OCI-LY7 (cell line): Measurements from ENCODE around the gene VAPB. TPM values are rescaled to one million over a fixed set of nuclear protein-coding genes. Genes with fewer than 3 reads are reported as not detected.

Experiments used
- BruUV-seq: library from RNA; stranded (reverse); fragments of 400-500 nt; replicated peaks from 2 replicates; lab custom pipeline; 2021; lab: Mats Ljungman, UMichigan
- CTCF ChIA-PET: fragments of 300-600 bp; sonication (Branson Sonifier 250); formaldehyde crosslinking; loops from one replicate; lab custom pipeline; 2022; ENCODE audit warnings: antibody characterized with exemption; ENCODE audit not compliant: unreplicated experiment; lab: Charles Lee
- POLR2A ChIA-PET: fragments of 300-600 bp; sonication (Branson Sonifier 250); formaldehyde crosslinking; loops from one replicate; lab custom pipeline; 2022; ENCODE audit warnings: antibody characterized with exemption; lab: Charles Lee
- DNase-seq: peaks from one replicate; pipeline ENCODE4 v3.0.0-alpha.2; 2015; ENCODE audit warnings: low spot score
- H2AFZ ChIP-seq: fragments of 200-600 bp; sonication (generic), shearing (Covaris generic); 2 replicates; pipeline ENCODE4 v1.6.1; 2014; ENCODE audit warnings: mild to moderate bottlenecking, antibody characterized with exemption, low read length, moderate library complexity
- H3K27ac ChIP-seq: fragments of 200-600 bp; sonication (generic); 2 replicates; pipeline ENCODE4 v1.5.1; 2014; ENCODE audit warnings: mixed run types, low read depth, mild to moderate bottlenecking, moderate library complexity, low read length, inconsistent platforms; ENCODE audit not compliant: poor library complexity, severe bottlenecking
- H3K36me3 ChIP-seq: fragments of 200-600 bp; sonication (generic); 2 replicates; pipeline ENCODE4 v1.6.1; 2014; ENCODE audit warnings: mild to moderate bottlenecking, antibody characterized with exemption, low read length, moderate library complexity, mixed read lengths; ENCODE audit not compliant: insufficient read depth
- H3K4me1 ChIP-seq: fragments of 200-600 bp; sonication (generic); 2 replicates; pipeline ENCODE4 v1.5.1; 2014; ENCODE audit warnings: mild to moderate bottlenecking, low read length; ENCODE audit not compliant: insufficient read depth, poor library complexity, severe bottlenecking
- H3K4me2 ChIP-seq: fragments of 200-600 bp; sonication (generic); 2 replicates; pipeline ENCODE4 v1.6.1; 2014; ENCODE audit warnings: mild to moderate bottlenecking, low read length
- H3K4me3 ChIP-seq: fragments of 200-600 bp; sonication (generic); 2 replicates; pipeline ENCODE4 v1.5.1; 2014; ENCODE audit warnings: mild to moderate bottlenecking, low read depth, low read length; ENCODE audit not compliant: poor library complexity, severe bottlenecking
- H3K79me2 ChIP-seq: fragments of 200-600 bp; sonication (generic); 2 replicates; pipeline ENCODE4 v1.6.1; 2016; ENCODE audit warnings: low read depth, mild to moderate bottlenecking, low read length, moderate library complexity, mixed read lengths; ENCODE audit not compliant: insufficient read depth
- H3K9me2 ChIP-seq: fragments of 200-600 bp; sonication (generic); 2 replicates; pipeline ENCODE4 v1.6.1; 2016; ENCODE audit warnings: mild to moderate bottlenecking, low read length, mixed read lengths; ENCODE audit not compliant: insufficient read depth
- H3K9me3 ChIP-seq: fragments of 200-600 bp; sonication (generic); 2 replicates; pipeline ENCODE4 v1.6.1; 2014; ENCODE audit warnings: mild to moderate bottlenecking, mixed run types, low read length, mixed read lengths
- H4K20me1 ChIP-seq: fragments of 200-600 bp; sonication (generic); 2 replicates; pipeline ENCODE4 v1.6.1; 2014; ENCODE audit warnings: mild to moderate bottlenecking, antibody characterized with exemption, low read length, moderate library complexity, mixed read lengths; ENCODE audit not compliant: insufficient read depth
- EZH2phosphoT487 ChIP-seq: fragments of 200-600 bp; sonication (generic); IDR thresholded peaks from 2 replicates; pipeline ENCODE4 v1.6.1; 2018; ENCODE audit warnings: low read depth, borderline replicate concordance, mild to moderate bottlenecking, mixed run types, antibody characterized with exemption, low read length, moderate library complexity, mixed read lengths
- intact Hi-C: fragments of 100-400 bp; cut with micrococcal nuclease; formaldehyde crosslinking; loops from one replicate; pipeline ENCODE4 v1.10.0; 2022; ENCODE audit not compliant: unreplicated experiment
- total RNA-seq, 2 experiments: library from RNA; depleted of rRNA in 1 of 2; stranded (reverse); fragments of >200 nt in 1 of 2; shearing (Covaris generic) in 1 of 2; gene quantifications; 2 replicates each; pipeline ENCODE4 v1.2.3, GENCODE V29; 2014 to 2022
- TF ChIP-seq, protein P1 (sequence below): fragments of 200-600 bp; sonication (generic); conservative IDR thresholded peaks from 2 replicates; pipeline ENCODE4 v1.5.1; 2014; ENCODE audit warnings: mild to moderate bottlenecking, antibody characterized with exemption, low read length, moderate library complexity, mixed read lengths

Gene VAPB
- total RNA-seq, 2 experiments from 2014 or later = 13.3 to 43.2 TPM

- Histone ChIP-seq H3K36me3 (peaks cover 89% of the 10 kb centered on the region), H3K4me3 (no peak overlapping the region), H2AFZ (no peak overlapping the region), H3K79me2 (peaks cover 91% of the 10 kb centered on the region), H4K20me1 (no peaks in the 10 kb centered on the region), H3K27ac (no peak overlapping the region), H3K9me2 (no peaks in the 10 kb centered on the region), H3K4me2 (no peak overlapping the region), H3K4me1 (peaks cover 6% of the 10 kb centered on the region), H3K9me3 (no peaks in the 10 kb centered on the region)
- BruUV-seq = no TSS peak
- DNase-seq = no peak
- intact Hi-C loops = no loop called here
- CTCF ChIA-PET = no interaction called here
- no peak for TF ChIP-seq EZH2phosphoT487
- TF ChIP-seq, protein P1, sequence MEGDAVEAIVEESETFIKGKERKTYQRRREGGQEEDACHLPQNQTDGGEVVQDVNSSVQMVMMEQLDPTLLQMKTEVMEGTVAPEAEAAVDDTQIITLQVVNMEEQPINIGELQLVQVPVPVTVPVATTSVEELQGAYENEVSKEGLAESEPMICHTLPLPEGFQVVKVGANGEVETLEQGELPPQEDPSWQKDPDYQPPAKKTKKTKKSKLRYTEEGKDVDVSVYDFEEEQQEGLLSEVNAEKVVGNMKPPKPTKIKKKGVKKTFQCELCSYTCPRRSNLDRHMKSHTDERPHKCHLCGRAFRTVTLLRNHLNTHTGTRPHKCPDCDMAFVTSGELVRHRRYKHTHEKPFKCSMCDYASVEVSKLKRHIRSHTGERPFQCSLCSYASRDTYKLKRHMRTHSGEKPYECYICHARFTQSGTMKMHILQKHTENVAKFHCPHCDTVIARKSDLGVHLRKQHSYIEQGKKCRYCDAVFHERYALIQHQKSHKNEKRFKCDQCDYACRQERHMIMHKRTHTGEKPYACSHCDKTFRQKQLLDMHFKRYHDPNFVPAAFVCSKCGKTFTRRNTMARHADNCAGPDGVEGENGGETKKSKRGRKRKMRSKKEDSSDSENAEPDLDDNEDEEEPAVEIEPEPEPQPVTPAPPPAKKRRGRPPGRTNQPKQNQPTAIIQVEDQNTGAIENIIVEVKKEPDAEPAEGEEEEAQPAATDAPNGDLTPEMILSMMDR = no peak
- POLR2A ChIA-PET = interaction anchor here (0.6 kb wide), 1 partner anchor 59 kb away, joined by 8 read pairs; no protein-coding TSS in a partner anchor
Measured at GRCh38 chr20:58433759-58434158, 44.7 kb downstream of the VAPB start.

DNA sequence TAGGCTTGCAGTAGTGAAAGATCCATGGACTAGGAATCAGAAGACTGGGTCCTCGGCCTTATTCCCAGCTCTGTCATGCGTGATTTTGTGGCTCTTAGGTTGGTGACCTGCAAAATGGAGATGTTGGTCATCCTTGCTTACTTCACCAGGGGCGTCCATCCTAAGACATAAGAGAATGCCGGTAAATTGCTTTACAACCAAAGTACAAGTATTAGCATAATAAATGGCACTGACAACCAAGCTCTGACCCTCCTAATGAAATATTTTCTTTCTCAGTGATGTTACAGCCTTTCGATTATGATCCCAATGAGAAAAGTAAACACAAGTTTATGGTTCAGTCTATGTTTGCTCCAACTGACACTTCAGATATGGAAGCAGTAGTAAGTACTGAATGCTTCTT is 45.3 kb downstream of the VAPB start:
- no peak for DNase-seq
- BruUV-seq = no TSS peak
- Histone ChIP-seq H3K4me3 (no peak overlapping the region), H3K9me2 (no peaks in the 10 kb centered on the region), H3K4me2 (no peak overlapping the region), H3K4me1 (peaks cover 10% of the 10 kb centered on the region), H2AFZ (no peak overlapping the region), H3K9me3 (no peaks in the 10 kb centered on the region), H3K79me2 (peaks cover 86% of the 10 kb centered on the region), H3K27ac (no peak overlapping the region), H4K20me1 (no peaks in the 10 kb centered on the region), H3K36me3 (peaks cover 89% of the 10 kb centered on the region)
- CTCF ChIA-PET = no interaction called here
- no peak for TF ChIP-seq EZH2phosphoT487
- intact Hi-C loops = no loop called here
- POLR2A ChIA-PET = interaction anchor here (0.6 kb wide), 1 partner anchor 59 kb away, joined by 8 read pairs; no protein-coding TSS in a partner anchor

DNA sequence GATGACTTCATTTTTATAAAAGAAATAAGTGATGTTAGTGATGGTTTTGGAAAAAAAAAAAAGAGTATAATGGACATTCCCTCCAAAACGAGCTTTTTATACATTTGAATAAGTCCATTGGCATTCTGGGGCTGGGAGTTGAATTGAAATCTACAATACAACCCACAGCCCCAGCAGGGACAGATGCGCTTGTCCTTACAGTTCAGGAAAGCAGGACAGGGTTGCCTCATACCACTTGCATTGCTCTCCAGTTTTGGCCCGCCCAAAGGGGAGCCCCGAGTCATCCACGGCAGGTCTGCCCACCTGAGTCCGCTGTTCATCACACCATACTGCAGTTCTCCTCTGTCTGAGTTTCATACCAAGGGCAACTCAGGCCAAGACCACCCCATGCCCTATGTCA is 46.2 kb downstream of the VAPB start:
- Histone ChIP-seq H3K4me2 (no peak overlapping the region), H3K9me2 (no peaks in the 10 kb centered on the region), H3K79me2 (peaks cover 77% of the 10 kb centered on the region), H3K27ac (no peak overlapping the region), H2AFZ (no peak overlapping the region), H3K36me3 (peaks cover 92% of the 10 kb centered on the region), H3K4me1 (peaks cover 10% of the 10 kb centered on the region), H3K4me3 (no peak overlapping the region), H3K9me3 (no peaks in the 10 kb centered on the region), H4K20me1 (no peaks in the 10 kb centered on the region)
- no TSS peak for BruUV-seq
- intact Hi-C loops = no loop called here
- no peak for DNase-seq
- CTCF ChIA-PET = no interaction called here
- POLR2A ChIA-PET = no interaction called here
- TF ChIP-seq, protein P1 = no peak
- no peak for TF ChIP-seq EZH2phosphoT487
